BE2C (cell line): ENCODE measurements around the gene GEMIN4.
"Not testable (repeated sequence)": the region's sequence is repeated elsewhere in the genome, so short reads cannot be mapped to it uniquely, and the experiment has no call there.

Experiments
- DNase-seq: peaks from one replicate; pipeline ENCODE4 v3.0.0-alpha.2; 2020
- H3K27me3 ChIP-seq: fragments of 250-450 bp; sonication (Bioruptor Pico); 2 replicates; pipeline ENCODE4 v1.5.1; 2020; ENCODE audit warnings: mild to moderate bottlenecking
- H3K36me3 ChIP-seq: fragments of 250-450 bp; sonication (Bioruptor Pico); 2 replicates; pipeline ENCODE4 v1.5.1; 2020; ENCODE audit warnings: mild to moderate bottlenecking
- H3K4me1 ChIP-seq: fragments of 250-450 bp; sonication (Bioruptor Pico); 2 replicates; pipeline ENCODE4 v1.5.1; 2020
- H3K4me3 ChIP-seq: 2 replicates; pipeline ENCODE4 v1.5.1; 2011; ENCODE audit warnings: low read depth, low read length
- H3K9me3 ChIP-seq: fragments of 250-450 bp; sonication (Bioruptor Pico); 2 replicates; pipeline ENCODE4 v1.5.1; 2020
- TF ChIP-seq, protein P1 (sequence below): IDR thresholded peaks from 2 replicates; pipeline ENCODE4 v1.5.1; 2012; ENCODE audit warnings: mild to moderate bottlenecking, low read depth, low read length

The GEMIN4 gene

DNA sequence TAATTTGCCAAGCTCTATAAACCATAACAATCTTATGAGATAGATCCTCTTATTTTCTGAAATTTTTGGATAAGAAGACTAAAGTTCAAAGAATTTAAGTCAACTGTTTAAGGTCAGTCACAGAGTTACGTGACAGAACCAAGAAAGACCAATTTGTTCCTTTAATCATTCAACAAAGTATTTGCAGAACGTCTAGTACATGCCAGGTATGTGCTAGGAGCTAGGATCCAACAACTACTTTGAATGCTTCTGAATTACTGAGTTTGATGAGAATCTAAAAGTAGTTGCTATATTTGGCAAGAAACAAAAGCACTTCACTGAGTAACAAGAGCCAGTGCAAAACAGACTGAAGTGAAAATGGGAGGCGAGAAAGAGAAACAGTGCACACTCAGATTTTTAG lies 15.0 kb upstream of the GEMIN4 start:
- Histone ChIP-seq H3K36me3 (no peaks in the 10 kb centered on the region; the same call in none of the 2 replicates), H3K4me3 (no peak overlapping the region), H3K4me1 (no peaks in the 10 kb centered on the region), H3K27me3 (no peaks in the 10 kb centered on the region), H3K9me3 (no peaks in the 10 kb centered on the region)
- TF ChIP-seq, protein P1, sequence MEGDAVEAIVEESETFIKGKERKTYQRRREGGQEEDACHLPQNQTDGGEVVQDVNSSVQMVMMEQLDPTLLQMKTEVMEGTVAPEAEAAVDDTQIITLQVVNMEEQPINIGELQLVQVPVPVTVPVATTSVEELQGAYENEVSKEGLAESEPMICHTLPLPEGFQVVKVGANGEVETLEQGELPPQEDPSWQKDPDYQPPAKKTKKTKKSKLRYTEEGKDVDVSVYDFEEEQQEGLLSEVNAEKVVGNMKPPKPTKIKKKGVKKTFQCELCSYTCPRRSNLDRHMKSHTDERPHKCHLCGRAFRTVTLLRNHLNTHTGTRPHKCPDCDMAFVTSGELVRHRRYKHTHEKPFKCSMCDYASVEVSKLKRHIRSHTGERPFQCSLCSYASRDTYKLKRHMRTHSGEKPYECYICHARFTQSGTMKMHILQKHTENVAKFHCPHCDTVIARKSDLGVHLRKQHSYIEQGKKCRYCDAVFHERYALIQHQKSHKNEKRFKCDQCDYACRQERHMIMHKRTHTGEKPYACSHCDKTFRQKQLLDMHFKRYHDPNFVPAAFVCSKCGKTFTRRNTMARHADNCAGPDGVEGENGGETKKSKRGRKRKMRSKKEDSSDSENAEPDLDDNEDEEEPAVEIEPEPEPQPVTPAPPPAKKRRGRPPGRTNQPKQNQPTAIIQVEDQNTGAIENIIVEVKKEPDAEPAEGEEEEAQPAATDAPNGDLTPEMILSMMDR: no peak
- DNase-seq: no peak

GRCh38 chr17:760371-760770 lies 8.3 kb upstream of the GEMIN4 start:
- Histone ChIP-seq H3K36me3 (no peaks in the 10 kb centered on the region), H3K4me3 (no peak overlapping the region), H3K4me1 (no peaks in the 10 kb centered on the region), H3K9me3 (no peaks in the 10 kb centered on the region), H3K27me3 (no peaks in the 10 kb centered on the region)
- DNase-seq: no peak
- TF ChIP-seq, protein P1: no peak

GRCh38 chr17:759964-760363 lies 7.9 kb upstream of the GEMIN4 start:
- Histone ChIP-seq H3K27me3 (no peaks in the 10 kb centered on the region), H3K4me1 (no peaks in the 10 kb centered on the region), H3K4me3 (no peak overlapping the region), H3K36me3 (no peaks in the 10 kb centered on the region), H3K9me3 (no peaks in the 10 kb centered on the region)
- no peak for DNase-seq
- TF ChIP-seq, protein P1: no peak

- H3K4me1 ChIP-seq, DNase-seq: not testable (repeated sequence)
Measured at GRCh38 chr17:756010-756567, 4.0 kb upstream of the GEMIN4 start.

DNA sequence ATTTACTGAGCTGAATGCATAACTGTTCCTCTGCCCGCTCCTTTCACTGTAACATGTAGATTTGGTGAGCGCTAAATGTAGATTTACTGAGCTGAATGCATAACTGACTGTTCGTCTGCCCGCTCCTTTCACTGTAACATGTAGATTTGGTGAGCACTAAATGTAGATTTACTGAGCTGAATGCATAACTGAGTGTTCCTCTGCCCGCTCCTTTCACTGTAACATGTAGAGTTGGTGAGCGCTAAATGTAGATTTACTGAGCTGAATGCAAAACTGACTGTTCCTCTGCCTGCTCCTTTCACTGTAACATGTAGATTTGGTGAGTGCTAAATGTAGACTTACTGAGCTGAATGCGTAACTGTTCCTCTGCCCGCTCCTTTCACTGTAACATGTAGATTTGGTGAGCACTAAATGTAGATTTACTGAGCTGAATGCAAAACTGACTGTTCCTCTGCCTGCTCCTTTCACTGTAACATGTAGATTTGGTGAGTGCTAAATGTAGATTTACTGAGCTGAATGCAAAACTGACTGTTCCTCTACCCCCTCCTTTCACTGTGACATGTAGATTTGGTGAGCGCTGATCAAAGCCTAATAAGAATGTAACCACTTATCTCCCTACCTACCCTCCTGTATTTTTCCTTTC lies 3.4 kb upstream of the GEMIN4 start:
- not testable (repeated sequence) for H3K4me3 ChIP-seq, H3K4me1 ChIP-seq, H3K27me3 ChIP-seq, DNase-seq, H3K9me3 ChIP-seq, H3K36me3 ChIP-seq

More at GRCh38 chr17:756010-756567, 4.0 kb upstream of the GEMIN4 start:
- not testable (repeated sequence) for H3K36me3 ChIP-seq, H3K9me3 ChIP-seq, H3K27me3 ChIP-seq, H3K4me3 ChIP-seq

DNA sequence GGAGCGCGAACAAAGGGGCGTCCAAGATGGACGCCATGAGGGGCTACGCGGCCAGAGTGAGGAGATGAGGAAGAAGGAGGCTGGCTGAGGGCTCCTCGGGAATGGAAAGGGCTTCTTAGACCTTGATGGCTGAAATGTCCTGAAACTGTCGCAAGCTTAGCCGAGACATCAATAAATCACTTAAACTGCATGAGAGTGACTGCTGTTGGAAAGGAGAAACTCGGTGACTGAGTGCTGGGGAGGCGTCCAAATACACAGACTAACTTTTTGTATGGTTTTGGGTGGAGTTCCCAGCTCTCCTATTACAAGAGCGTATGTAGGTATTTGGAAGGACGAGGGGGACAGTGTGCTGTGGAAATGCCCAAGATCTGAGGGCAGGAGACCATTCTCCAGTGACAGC lies 1.4 kb upstream of the GEMIN4 start:
- TF ChIP-seq, protein P1: no peak

GRCh38 chr17:752620-753219 lies 656 bp upstream of the GEMIN4 start:
- Histone ChIP-seq H3K36me3 (no peaks in the 10 kb centered on the region; the same call in none of the 2 replicates), H3K4me3 (peak overlapping the region; percentile 47), H3K27me3 (no peaks in the 10 kb centered on the region), H3K4me1 (no peaks in the 10 kb centered on the region), H3K9me3 (no peaks in the 10 kb centered on the region)
- peak; percentile 18 for DNase-seq
- TF ChIP-seq, protein P1: no peak

More for the DNA sequence above, 1.4 kb upstream of the GEMIN4 start:
- Histone ChIP-seq H3K4me3 (no peak overlapping the region), H3K27me3 (no peaks in the 10 kb centered on the region), H3K9me3 (no peaks in the 10 kb centered on the region), H3K4me1 (no peaks in the 10 kb centered on the region), H3K36me3 (no peaks in the 10 kb centered on the region)
- no peak for DNase-seq
